ENCODE measurements around the gene INPP5D.
"Not testable (repeated sequence)": the region's sequence is repeated elsewhere in the genome, so short reads cannot be mapped to it uniquely, and the experiment has no call there.

INPP5D gene

GRCh38 chr2:233115741-233116140 is 55.6 kb downstream of the INPP5D start:
- Mint-ChIP-seq H3K9me3 (no peaks in the 10 kb centered on the region), H3K27me3 (ENCODE audit: low read depth) (no peaks in the 10 kb centered on the region), H3K4me3 (no peak overlapping the region), H3K4me1 (ENCODE audit: low read depth) (peaks cover 35% of the 10 kb centered on the region), H3K27ac (peak overlapping the region; percentile 57), H3K36me3 (ENCODE audit: low read depth) (peaks cover 19% of the 10 kb centered on the region)

- Mint-ChIP-seq H3K4me1 (ENCODE audit: low read depth) (peaks cover 37% of the 10 kb centered on the region), H3K27ac (no peak overlapping the region), H3K27me3 (ENCODE audit: low read depth) (no peaks in the 10 kb centered on the region), H3K9me3 (no peaks in the 10 kb centered on the region), H3K4me3 (no peak overlapping the region), H3K36me3 (ENCODE audit: low read depth) (peaks cover 21% of the 10 kb centered on the region)
These were observed 56.8 kb downstream of the INPP5D start for GRCh38 chr2:233116946-233117345.

- Mint-ChIP-seq H3K27me3 (ENCODE audit: low read depth) (no peaks in the 10 kb centered on the region), H3K27ac (no peak overlapping the region), H3K4me1 (ENCODE audit: low read depth) (peaks cover 39% of the 10 kb centered on the region), H3K36me3 (ENCODE audit: low read depth) (peaks cover 25% of the 10 kb centered on the region), H3K9me3 (no peaks in the 10 kb centered on the region), H3K4me3 (no peak overlapping the region)
These were observed 57.2 kb downstream of the INPP5D start for GRCh38 chr2:233117351-233117750.

- H3K9me3 Mint-ChIP-seq: peaks cover 3% of the 10 kb centered on the region
- H3K4me3 Mint-ChIP-seq: no peak overlapping the region
- H3K27me3 Mint-ChIP-seq (ENCODE audit: low read depth): no peaks in the 10 kb centered on the region
- peaks cover 40% of the 10 kb centered on the region for H3K4me1 Mint-ChIP-seq (ENCODE audit: low read depth)
- H3K27ac Mint-ChIP-seq: no peak overlapping the region
- peaks cover 32% of the 10 kb centered on the region for H3K36me3 Mint-ChIP-seq (ENCODE audit: low read depth)
These were observed 57.9 kb downstream of the INPP5D start for GRCh38 chr2:233117811-233118647.

GRCh38 chr2:233118648-233119000 is 58.5 kb downstream of the INPP5D start:
- H3K9me3 Mint-ChIP-seq: peaks cover 3% of the 10 kb centered on the region
- H3K4me1 Mint-ChIP-seq (ENCODE audit: low read depth): peaks cover 36% of the 10 kb centered on the region
- no peaks in the 10 kb centered on the region for H3K27me3 Mint-ChIP-seq (ENCODE audit: low read depth)
- H3K4me3 Mint-ChIP-seq: no peak overlapping the region
- peak overlapping the region; percentile 57 for H3K27ac Mint-ChIP-seq
- H3K36me3 Mint-ChIP-seq (ENCODE audit: low read depth): peaks cover 38% of the 10 kb centered on the region

DNA sequence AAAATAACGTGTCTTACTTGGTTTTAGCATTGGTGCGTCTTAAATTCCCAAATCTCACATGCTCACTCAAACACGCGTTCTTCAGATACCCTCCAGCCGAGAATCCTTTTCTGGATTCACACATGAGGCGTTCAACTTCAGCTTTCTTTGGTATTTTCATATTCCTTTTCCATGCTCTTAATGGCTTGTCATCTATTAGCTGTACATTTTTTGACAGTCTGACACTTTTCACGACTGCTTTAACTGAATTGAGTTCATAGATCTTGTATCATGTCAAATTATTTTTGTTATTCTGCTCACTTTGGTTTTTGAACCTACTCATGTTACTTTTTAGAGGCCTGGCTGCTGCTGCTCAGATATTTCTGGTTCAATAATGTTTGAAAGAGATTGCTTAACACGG is 59.0 kb downstream of the INPP5D start:
- H3K27ac Mint-ChIP-seq: no peak overlapping the region
- H3K27me3 Mint-ChIP-seq (ENCODE audit: low read depth): no peaks in the 10 kb centered on the region
- no peak overlapping the region for H3K4me3 Mint-ChIP-seq
- peaks cover 40% of the 10 kb centered on the region for H3K36me3 Mint-ChIP-seq (ENCODE audit: low read depth)
- peaks cover 3% of the 10 kb centered on the region for H3K9me3 Mint-ChIP-seq
- H3K4me1 Mint-ChIP-seq (ENCODE audit: low read depth): peaks cover 36% of the 10 kb centered on the region

- H3K36me3 Mint-ChIP-seq (ENCODE audit: low read depth): peaks cover 40% of the 10 kb centered on the region
- H3K9me3 Mint-ChIP-seq: peaks cover 3% of the 10 kb centered on the region
- no peaks in the 10 kb centered on the region for H3K27me3 Mint-ChIP-seq (ENCODE audit: low read depth)
- H3K4me1 Mint-ChIP-seq (ENCODE audit: low read depth): peaks cover 34% of the 10 kb centered on the region
- no peak overlapping the region for H3K4me3 Mint-ChIP-seq
- H3K27ac Mint-ChIP-seq: no peak overlapping the region
These were observed 59.7 kb downstream of the INPP5D start for GRCh38 chr2:233119806-233120205.

DNA sequence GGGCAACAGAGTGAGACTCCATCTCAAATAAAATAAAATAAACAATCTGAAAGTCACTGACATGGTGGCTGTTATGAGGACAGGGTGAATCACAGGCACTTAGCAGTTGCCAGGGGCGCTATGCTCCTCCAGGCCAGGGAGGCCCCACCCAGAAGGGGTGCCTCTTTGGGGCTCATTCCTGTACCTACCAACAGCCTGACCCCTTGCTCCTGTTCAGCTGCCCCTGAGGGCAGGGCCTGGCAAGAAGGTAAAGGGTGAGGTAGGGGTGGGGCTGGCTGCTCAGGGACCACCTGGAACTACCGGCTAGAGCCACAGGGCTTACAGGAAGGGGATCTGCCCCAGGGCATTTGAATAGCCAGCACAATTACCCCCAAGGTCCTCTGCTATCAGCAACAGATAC is 60.3 kb downstream of the INPP5D start:
- peaks cover 31% of the 10 kb centered on the region for H3K4me1 Mint-ChIP-seq (ENCODE audit: low read depth)
- H3K27me3 Mint-ChIP-seq (ENCODE audit: low read depth): no peaks in the 10 kb centered on the region
- no peak overlapping the region for H3K27ac Mint-ChIP-seq
- H3K9me3 Mint-ChIP-seq: peaks cover 3% of the 10 kb centered on the region
- peaks cover 40% of the 10 kb centered on the region for H3K36me3 Mint-ChIP-seq (ENCODE audit: low read depth)
- no peak overlapping the region for H3K4me3 Mint-ChIP-seq

- H3K4me3 Mint-ChIP-seq: no peak overlapping the region
- H3K27ac Mint-ChIP-seq: no peak overlapping the region
- H3K36me3 Mint-ChIP-seq (ENCODE audit: low read depth): peaks cover 46% of the 10 kb centered on the region
- H3K27me3 Mint-ChIP-seq (ENCODE audit: low read depth): no peaks in the 10 kb centered on the region
- H3K4me1 Mint-ChIP-seq (ENCODE audit: low read depth): peaks cover 28% of the 10 kb centered on the region
- peaks cover 3% of the 10 kb centered on the region for H3K9me3 Mint-ChIP-seq
These were observed 61.7 kb downstream of the INPP5D start for GRCh38 chr2:233121856-233122255.

- no peak overlapping the region for H3K4me3 Mint-ChIP-seq
- peak overlapping the region; percentile 11 for H3K27ac Mint-ChIP-seq
- peaks cover 51% of the 10 kb centered on the region for H3K36me3 Mint-ChIP-seq (ENCODE audit: low read depth)
- H3K4me1 Mint-ChIP-seq (ENCODE audit: low read depth): peaks cover 26% of the 10 kb centered on the region
- H3K9me3 Mint-ChIP-seq: peaks cover 3% of the 10 kb centered on the region
- H3K27me3 Mint-ChIP-seq (ENCODE audit: low read depth): no peaks in the 10 kb centered on the region
These were observed 62.4 kb downstream of the INPP5D start for GRCh38 chr2:233122541-233122940.

GRCh38 chr2:233123576-233123975 is 63.4 kb downstream of the INPP5D start:
- H3K36me3 Mint-ChIP-seq (ENCODE audit: low read depth): peaks cover 42% of the 10 kb centered on the region
- H3K27me3 Mint-ChIP-seq (ENCODE audit: low read depth); H3K9me3 Mint-ChIP-seq; H3K4me3 Mint-ChIP-seq: not testable (repeated sequence)
- peaks cover 16% of the 10 kb centered on the region for H3K4me1 Mint-ChIP-seq (ENCODE audit: low read depth)
- peak overlapping the region; percentile 27 for H3K27ac Mint-ChIP-seq

GRCh38 chr2:233124421-233125080 is 64.4 kb downstream of the INPP5D start:
- Mint-ChIP-seq H3K27ac (no peak overlapping the region), H3K36me3 (ENCODE audit: low read depth) (peaks cover 33% of the 10 kb centered on the region), H3K4me3 (no peak overlapping the region), H3K27me3 (ENCODE audit: low read depth) (no peaks in the 10 kb centered on the region), H3K4me1 (ENCODE audit: low read depth) (peaks cover 10% of the 10 kb centered on the region), H3K9me3 (peaks cover 3% of the 10 kb centered on the region)

DNA sequence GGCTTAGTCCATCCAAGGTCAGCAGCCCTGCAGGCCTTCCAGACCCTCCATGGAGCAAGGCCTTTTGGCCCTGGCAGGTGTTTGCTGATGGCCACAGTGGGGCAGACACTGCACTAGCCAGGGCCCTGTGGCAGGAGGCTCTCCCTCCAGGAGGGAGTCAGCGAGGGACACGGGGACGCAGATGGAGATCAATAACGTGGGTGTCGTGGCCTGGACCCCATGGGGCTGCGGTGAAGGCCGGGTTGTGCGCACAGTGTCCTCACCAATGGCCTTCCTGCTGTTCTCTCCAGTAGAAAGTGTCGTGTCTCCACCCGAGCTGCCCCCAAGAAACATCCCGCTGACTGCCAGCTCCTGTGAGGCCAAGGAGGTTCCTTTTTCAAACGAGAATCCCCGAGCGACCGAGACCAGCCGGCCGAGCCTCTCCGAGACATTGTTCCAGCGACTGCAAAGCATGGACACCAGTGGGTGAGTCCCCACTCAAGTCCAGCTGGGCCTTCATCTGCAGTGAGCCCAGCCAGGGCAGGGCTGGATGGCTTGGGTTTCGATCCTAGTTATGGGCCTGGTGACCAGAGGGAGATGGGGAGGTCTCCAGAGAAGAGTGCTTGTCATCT is 65.4 kb downstream of the INPP5D start:
- no peak overlapping the region for H3K27ac Mint-ChIP-seq
- peaks cover 39% of the 10 kb centered on the region for H3K36me3 Mint-ChIP-seq (ENCODE audit: low read depth)

DNA sequence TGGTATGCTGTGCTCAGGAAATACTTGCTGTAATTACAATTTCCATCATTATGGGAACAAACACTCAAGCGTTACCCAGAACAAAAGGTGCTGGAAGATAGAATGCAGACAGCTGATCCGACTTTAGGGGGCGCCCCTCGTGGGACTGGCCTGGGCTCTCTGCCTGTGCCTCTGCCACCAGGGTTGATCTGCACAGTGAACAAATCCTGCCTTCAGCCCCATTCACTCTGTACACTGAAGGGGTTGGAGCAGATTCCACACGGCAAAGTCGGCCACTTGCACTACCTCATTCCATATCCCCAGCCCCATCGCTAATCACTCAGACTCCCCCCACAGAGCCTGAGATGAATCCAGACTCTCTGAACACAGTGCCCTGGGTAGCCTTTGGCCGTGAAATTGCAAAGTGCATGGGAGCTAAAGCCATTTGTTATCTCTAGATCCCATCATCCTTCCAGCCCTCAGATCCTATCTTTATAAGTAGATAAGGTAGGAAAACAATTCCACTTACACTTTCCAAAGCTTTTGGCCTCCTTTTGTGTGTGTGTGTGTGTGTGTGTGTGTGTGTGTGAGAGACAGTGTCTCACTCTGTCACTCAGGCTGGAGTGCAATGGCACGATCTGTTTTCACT is 69.3 kb downstream of the INPP5D start:
- Mint-ChIP-seq H3K27ac (no peak overlapping the region), H3K4me3 (no peak overlapping the region)

More for the DNA sequence above, 65.4 kb downstream of the INPP5D start:
- Mint-ChIP-seq H3K4me1 (ENCODE audit: low read depth) (peaks cover 17% of the 10 kb centered on the region), H3K4me3 (no peak overlapping the region), H3K9me3 (peaks cover 3% of the 10 kb centered on the region), H3K27me3 (ENCODE audit: low read depth) (no peaks in the 10 kb centered on the region)

More for the DNA sequence above, 69.3 kb downstream of the INPP5D start:
- peaks cover 52% of the 10 kb centered on the region for H3K36me3 Mint-ChIP-seq (ENCODE audit: low read depth)
- no peaks in the 10 kb centered on the region for H3K27me3 Mint-ChIP-seq (ENCODE audit: low read depth)
- peaks cover 14% of the 10 kb centered on the region for H3K4me1 Mint-ChIP-seq (ENCODE audit: low read depth)
- H3K9me3 Mint-ChIP-seq: peaks cover 8% of the 10 kb centered on the region
